SJCRH30 (cell line): ENCODE measurements around the gene ABCB9. TPM values are rescaled to one million over a fixed set of nuclear protein-coding genes. Genes with fewer than 3 reads are reported as not detected.
A peak's percentile ranks its signal among the peaks of the same experiment; 100 is the strongest.

Experiments used
- DNase-seq, 2 experiments: peaks; one replicate each; pipeline ENCODE4 v3.0.0-alpha.2; 2015 to 2020
- H3K27ac ChIP-seq: fragments of 250-450 bp; sonication (Bioruptor Pico); 2 replicates; pipeline ENCODE4 v1.5.1; 2020; ENCODE audit warnings: mild to moderate bottlenecking, moderate library complexity
- H3K27me3 ChIP-seq: fragments of 250-450 bp; sonication (Bioruptor Pico); 2 replicates; pipeline ENCODE4 v1.5.1; 2020; ENCODE audit warnings: mild to moderate bottlenecking, moderate library complexity
- H3K36me3 ChIP-seq: fragments of 250-450 bp; sonication (Bioruptor Pico); 2 replicates; pipeline ENCODE4 v1.5.1; 2020; ENCODE audit warnings: mild to moderate bottlenecking, moderate library complexity
- H3K4me1 ChIP-seq: fragments of 250-450 bp; sonication (Bioruptor Pico); 2 replicates; pipeline ENCODE4 v1.5.1; 2020; ENCODE audit warnings: mild to moderate bottlenecking, moderate library complexity
- H3K4me3 ChIP-seq: fragments of 250-450 bp; sonication (Bioruptor Pico); 2 replicates; pipeline ENCODE4 v1.5.1; 2020; ENCODE audit warnings: mild to moderate bottlenecking, moderate library complexity
- H3K9me3 ChIP-seq: fragments of 250-450 bp; sonication (Bioruptor Pico); replicated peaks from 2 replicates; pipeline ENCODE4 v1.5.1; 2020; ENCODE audit warnings: mild to moderate bottlenecking, moderate library complexity
- total RNA-seq: library from RNA; depleted of rRNA; stranded (reverse); fragments of >200 nt; shearing (Covaris generic); gene quantifications from 2 replicates; pipeline ENCODE4 v1.2.3, GENCODE V29; 2014

ABCB9 gene
- total RNA-seq, 1 experiment from 2014 or later: 7.1 TPM

DNA sequence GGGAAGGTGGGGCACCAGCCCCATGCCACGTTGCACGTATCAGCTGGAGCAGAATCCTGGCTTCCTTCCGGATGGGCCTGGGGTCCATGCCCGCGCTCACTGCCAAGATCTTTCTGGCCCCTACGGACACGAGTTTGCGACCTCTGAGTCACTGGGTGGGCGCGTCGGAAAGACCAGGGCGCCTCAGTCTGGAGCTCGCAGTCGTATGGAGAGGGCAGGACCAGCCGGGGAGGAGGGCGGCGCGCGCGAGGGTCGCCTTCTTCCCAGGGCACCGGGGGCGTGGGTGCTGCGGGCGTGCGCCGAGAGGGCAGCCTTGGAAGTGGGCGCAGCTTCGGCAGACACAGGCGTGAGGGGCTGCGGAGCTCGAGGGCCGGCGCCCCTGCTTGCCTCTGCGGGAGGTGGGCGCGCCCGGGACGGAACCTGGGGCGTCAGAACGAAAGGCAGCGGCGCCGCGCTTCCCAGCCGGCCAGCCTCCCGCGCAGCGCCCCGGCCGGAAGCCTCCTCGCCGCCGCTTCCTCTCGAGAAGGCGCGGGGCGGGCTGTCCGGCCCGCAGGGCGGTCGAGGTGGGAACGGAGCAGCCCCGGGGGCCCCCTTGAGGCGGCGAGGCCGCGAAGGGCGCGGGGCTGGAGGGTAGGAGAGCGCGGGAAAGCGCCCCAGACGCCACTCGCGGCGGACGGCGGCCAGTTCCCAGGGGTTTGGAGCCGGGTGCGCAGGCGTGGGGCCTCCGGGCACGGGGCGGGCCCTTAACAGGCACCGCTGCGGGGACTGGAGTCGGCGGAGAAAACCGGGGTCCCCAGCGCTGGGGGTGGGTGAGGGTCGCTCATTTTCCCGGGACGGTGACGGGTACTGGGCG lies 14.1 kb upstream of the ABCB9 start, which contains the start of gene ARL6IP4:
TSS of gene ARL6IP4 (plus strand) at position 499 of the 853 bp plus-strand sequence. CDS start 459 bp downstream, outside the sequence.
- Histone ChIP-seq H3K27ac (peak within 1 kb of the TSS; percentile 78), H3K4me1 (peaks cover 4% of the 10 kb centered on the region; the same call in 1 of the 2 replicates), H3K9me3 (no peaks in the 10 kb centered on the region), H3K27me3 (no peaks in the 10 kb centered on the region), H3K4me3 (peak within 1 kb of the TSS; percentile 98), H3K36me3 (no peaks in the 10 kb centered on the region)
- DNase-seq: peak; percentile 63 to 73

DNA sequence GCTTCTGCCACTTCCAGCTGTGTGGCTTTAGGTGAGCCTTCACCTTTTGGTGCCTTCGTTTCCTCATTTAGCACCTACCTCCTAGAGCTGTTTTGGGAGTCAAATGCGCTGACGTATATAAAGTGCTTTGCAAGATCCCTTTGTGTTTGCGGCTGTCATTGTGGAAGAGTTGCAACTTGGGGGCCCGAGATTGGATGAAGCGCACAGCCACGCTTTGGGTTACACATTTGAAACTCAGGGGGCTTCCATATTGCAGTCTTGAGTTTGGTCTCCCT lies 13.6 kb upstream of the ABCB9 start:
- peak overlapping the region; percentile 98 for H3K4me3 ChIP-seq
- peak overlapping the region; percentile 78; the same call in 1 of the 2 replicates for H3K27ac ChIP-seq
- no peak for DNase-seq
- no peaks in the 10 kb centered on the region for H3K9me3 ChIP-seq
- H3K36me3 ChIP-seq: no peaks in the 10 kb centered on the region
- peaks cover 4% of the 10 kb centered on the region; the same call in 1 of the 2 replicates for H3K4me1 ChIP-seq
- no peaks in the 10 kb centered on the region for H3K27me3 ChIP-seq

DNA sequence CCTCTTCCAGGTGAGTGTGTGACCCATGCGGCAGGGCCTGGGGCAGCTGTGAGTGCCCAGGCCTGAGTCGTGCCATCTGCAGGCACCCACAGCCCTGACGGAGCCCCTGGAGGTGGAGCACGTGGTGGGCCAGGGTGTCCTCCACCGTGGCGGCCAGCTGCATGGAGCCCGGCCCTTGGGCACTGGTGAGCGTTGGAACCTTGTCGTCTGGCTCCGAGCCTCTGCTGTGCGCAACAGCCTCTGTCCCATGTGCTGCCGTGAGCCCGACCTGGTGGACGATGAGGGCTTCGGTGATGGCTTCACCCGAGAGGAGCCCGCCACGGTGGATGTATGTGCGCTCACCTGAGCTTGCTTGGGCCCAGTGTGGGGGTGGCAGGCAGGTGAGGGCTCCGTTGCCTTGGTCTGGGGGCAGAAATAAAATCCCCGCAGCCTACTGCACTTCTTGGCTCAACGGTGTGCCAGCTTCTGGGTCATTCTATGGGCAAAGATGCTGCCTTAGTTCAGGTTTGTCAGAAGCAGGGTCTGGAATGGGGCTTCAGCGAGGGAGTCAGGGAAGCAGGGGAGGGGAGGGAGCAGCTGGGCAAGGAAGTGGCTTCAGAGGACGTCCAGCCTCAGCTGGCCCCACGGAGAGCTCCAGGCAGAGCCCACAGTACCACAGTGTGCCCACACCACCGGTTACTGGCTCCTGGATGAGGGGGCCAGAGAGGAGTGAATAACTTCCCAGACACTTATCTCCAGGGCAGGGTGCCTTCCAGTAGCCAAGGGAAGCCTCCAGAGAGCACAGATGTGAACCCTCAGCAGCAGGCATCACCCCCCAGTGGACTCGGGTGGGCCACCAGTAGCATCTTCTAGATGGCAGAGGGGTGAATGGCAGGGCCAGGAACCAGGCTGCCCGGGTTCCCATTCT lies 13.0 kb upstream of the ABCB9 start:
- H3K27ac ChIP-seq: no peak overlapping the region; the same call in 1 of the 2 replicates
- no peaks in the 10 kb centered on the region for H3K36me3 ChIP-seq
- peak overlapping the region; percentile 98 for H3K4me3 ChIP-seq
- DNase-seq: no peak
- H3K27me3 ChIP-seq: no peaks in the 10 kb centered on the region
- no peaks in the 10 kb centered on the region for H3K9me3 ChIP-seq
- H3K4me1 ChIP-seq: peaks cover 4% of the 10 kb centered on the region; the same call in 1 of the 2 replicates

DNA sequence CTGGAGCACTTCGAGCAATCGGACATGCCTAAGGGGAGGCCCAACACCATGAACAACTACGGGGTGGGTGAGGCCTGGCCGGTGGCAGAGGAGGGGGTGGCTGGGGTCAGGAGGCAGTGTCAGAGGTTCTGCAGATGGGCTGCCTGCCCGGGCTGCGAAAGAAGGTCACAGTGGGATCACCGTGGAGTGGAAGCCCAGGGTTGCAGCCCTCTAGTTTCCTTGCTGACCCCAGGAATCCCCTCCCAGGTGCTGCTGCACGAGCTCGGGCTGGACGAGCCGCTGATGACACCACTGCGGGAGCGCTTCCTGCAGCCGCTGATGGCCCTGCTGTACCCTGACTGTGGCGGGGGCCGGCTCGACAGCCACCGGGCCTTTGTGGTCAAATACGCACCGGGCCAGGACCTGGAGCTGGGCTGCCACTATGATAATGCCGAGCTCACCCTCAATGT lies 12.3 kb upstream of the ABCB9 start:
- no peaks in the 10 kb centered on the region for H3K36me3 ChIP-seq
- no peaks in the 10 kb centered on the region for H3K27me3 ChIP-seq
- H3K4me1 ChIP-seq: peaks cover 4% of the 10 kb centered on the region; the same call in 1 of the 2 replicates
- H3K4me3 ChIP-seq: no peak overlapping the region
- H3K9me3 ChIP-seq: no peaks in the 10 kb centered on the region
- H3K27ac ChIP-seq: no peak overlapping the region
- DNase-seq: no peak

DNA sequence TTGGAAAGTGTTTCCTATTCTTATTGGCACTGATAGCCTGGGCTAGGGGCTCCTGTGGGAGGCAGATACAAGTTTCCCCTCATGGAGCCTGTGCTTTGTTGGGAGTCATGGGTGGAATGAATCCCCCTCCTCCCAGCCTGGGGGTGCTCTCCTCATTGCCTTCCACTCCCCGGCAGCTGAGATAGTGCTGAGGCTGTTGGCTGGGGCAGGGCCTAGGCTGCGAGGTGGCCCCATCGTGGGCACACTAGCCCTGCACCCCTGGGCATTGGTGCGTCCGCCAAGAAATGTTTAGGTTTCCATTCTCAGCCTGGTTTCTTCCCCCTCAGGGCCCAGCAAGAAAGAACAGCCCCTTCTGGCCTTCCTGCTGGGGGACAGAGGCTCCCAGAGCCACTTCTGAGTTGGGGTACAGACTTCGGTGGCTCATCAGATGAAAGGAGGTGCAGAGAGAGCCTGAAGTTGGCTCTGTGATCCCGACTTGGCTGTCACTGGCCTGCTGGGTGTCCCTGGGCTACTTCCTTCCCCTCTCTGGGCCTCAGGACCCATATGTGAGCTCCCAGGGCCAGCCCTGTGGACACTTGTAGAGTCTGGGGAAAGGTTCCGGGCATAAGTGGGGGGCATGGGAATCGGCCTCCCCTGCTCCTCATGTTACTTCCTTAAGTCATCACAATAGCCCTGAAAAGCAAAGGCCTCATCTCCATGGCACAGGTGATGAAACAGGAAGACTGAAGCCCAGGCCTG lies 11.6 kb upstream of the ABCB9 start:
- DNase-seq: no peak
- no peak overlapping the region for H3K27ac ChIP-seq
- no peaks in the 10 kb centered on the region for H3K9me3 ChIP-seq
- H3K4me3 ChIP-seq: no peak overlapping the region
- H3K36me3 ChIP-seq: no peaks in the 10 kb centered on the region
- no peaks in the 10 kb centered on the region for H3K27me3 ChIP-seq
- H3K4me1 ChIP-seq: peaks cover 4% of the 10 kb centered on the region; the same call in 1 of the 2 replicates

GRCh38 chr12:122977153-122977552 lies 10.9 kb upstream of the ABCB9 start:
- Histone ChIP-seq H3K9me3 (no peaks in the 10 kb centered on the region), H3K36me3 (no peaks in the 10 kb centered on the region), H3K4me3 (no peak overlapping the region), H3K27ac (no peak overlapping the region), H3K27me3 (no peaks in the 10 kb centered on the region), H3K4me1 (peaks cover 4% of the 10 kb centered on the region; the same call in 1 of the 2 replicates)
- no peak for DNase-seq

GRCh38 chr12:122976648-122976975 lies 10.3 kb upstream of the ABCB9 start:
- H3K9me3 ChIP-seq: no peaks in the 10 kb centered on the region
- peaks cover 2% of the 10 kb centered on the region; the same call in 1 of the 2 replicates for H3K4me1 ChIP-seq
- H3K4me3 ChIP-seq: no peak overlapping the region
- H3K27ac ChIP-seq: no peak overlapping the region
- H3K36me3 ChIP-seq: no peaks in the 10 kb centered on the region
- H3K27me3 ChIP-seq: no peaks in the 10 kb centered on the region
- DNase-seq: no peak

DNA sequence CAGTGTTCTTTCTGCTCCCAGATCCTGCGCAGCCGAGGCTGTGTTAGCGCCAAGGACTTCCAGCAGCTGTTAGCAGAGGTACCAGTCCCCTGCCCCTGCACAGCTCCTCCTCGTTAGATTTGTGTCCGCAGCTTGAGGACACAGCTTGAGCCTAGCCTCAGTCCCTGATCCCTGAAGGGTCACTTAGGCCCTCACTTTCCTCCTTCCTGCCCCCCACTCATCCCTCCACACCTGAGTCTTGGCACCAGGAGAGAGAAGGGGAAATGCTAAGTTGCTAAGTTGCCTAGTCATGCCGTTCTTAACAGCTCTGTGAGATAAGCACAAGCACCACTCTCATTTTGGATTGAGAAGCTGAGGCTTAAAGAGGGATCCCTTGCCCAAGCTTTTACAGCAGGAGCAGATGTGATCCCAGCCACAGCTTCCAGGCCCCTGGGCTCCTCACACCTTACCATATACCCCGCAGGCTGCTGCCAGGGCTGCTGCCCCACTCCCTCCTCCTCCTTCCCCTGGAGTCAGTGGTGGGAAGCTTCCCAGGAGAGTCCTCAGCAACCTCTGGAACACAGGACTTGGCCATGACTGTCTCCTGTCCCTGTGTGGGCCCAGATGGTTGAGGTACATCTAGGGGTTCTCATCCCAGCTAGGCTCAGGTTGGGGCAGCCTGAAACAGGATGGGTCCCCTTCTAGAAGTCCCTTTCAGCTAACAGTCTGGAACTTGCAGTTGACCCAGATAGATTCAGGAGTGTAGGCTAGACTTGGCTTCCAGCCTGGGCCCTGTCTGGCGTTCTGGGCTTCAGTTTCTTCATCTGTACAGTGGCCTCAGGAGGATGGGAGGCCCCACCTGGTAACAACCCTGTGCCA lies 9.8 kb upstream of the ABCB9 start:
- H3K36me3 ChIP-seq: no peaks in the 10 kb centered on the region
- no peaks in the 10 kb centered on the region for H3K4me1 ChIP-seq
- H3K27me3 ChIP-seq: no peaks in the 10 kb centered on the region
- DNase-seq: peak in 1 of 2 experiments; percentile 38
- H3K4me3 ChIP-seq: peak overlapping the region; percentile 83
- peak overlapping the region; percentile 89 for H3K27ac ChIP-seq
- no peaks in the 10 kb centered on the region for H3K9me3 ChIP-seq

DNA sequence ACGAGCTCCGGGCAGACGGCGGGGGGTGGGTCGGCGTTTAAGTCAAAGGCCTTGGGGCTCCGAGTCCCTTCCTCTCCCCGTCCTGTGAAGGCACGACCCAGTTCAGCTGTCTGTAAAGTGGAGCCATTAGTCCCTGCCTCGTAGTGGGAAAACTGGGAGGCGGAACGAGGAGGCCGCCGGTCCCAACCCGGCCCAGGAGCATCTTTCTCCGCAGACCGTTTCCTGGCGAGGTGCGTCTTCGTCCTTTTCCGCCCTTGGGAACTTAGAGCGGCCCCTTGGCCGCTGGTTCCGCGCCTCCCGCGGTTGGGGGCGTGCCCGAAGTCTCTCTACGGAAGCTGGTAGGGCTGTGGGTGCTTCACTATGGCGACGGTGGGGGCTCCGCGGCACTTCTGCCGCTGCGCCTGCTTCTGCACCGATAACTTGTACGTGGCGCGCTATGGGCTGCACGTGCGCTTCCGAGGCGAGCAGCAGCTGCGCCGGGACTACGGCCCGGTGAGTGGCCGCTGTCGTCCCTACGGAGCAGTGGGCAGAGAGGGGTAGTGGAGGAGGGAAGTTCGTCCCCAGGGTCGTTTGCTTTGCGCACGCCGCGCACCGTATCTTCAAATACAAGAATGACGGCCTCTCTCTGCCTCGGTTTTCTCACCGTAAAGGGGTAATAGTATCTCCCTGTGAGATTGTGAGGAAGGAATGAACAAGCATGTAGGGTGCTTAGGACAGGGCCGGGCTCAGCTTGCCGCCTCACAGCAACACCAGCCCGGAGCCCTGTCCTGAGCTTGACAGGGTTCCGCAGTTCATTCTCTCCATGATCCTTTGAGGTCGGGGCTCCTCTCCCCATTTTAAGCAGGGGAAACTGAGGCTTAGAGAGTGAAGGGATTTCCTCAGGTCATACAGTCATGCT lies 8.9 kb upstream of the ABCB9 start, which contains the start of gene OGFOD2:
TSS of gene OGFOD2 (plus strand) at position 353 of the 898 bp plus-strand sequence. CDS start at position 361, 8 bp downstream.
- Histone ChIP-seq H3K9me3 (no peaks in the 10 kb centered on the region), H3K4me3 (peak within 1 kb of the TSS; percentile 83), H3K27me3 (no peaks in the 10 kb centered on the region), H3K36me3 (no peaks in the 10 kb centered on the region), H3K27ac (peak within 1 kb of the TSS; percentile 89), H3K4me1 (no peaks in the 10 kb centered on the region)
- peak; percentile 89 to 91 for DNase-seq

- Histone ChIP-seq H3K4me1 (no peaks in the 10 kb centered on the region), H3K4me3 (peak overlapping the region; percentile 83), H3K36me3 (no peaks in the 10 kb centered on the region), H3K27me3 (no peaks in the 10 kb centered on the region), H3K9me3 (no peaks in the 10 kb centered on the region), H3K27ac (peak overlapping the region; percentile 89)
- DNase-seq: peak; percentile 97 to 98
These were observed 8.1 kb upstream of the ABCB9 start for GRCh38 chr12:122974274-122974891.

DNA sequence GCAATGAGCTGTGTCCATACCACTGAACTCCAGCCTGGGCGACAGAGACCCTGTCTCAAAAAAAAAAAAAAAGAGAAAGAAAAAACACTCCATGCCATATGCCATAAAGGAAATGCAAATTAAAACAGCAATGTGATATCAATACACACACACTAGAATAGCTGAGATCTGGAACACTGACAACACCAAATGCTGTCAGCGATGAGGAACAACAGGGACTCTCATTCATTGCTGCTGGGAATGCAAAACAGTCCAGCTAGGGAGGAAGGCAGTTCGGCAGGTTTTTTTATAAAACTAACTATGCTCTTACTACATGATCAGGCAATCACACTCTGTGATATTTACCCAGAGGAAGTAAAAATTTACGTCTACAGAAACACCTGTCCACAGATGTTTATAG lies 3.4 kb upstream of the ABCB9 start:
- DNase-seq: no peak
- H3K27ac ChIP-seq: no peak overlapping the region
- no peaks in the 10 kb centered on the region for H3K27me3 ChIP-seq
- no peak overlapping the region for H3K4me3 ChIP-seq
- H3K9me3 ChIP-seq: no peaks in the 10 kb centered on the region
- H3K36me3 ChIP-seq: no peaks in the 10 kb centered on the region
- H3K4me1 ChIP-seq: peaks cover 7% of the 10 kb centered on the region

GRCh38 chr12:122968104-122968503 lies 1.8 kb upstream of the ABCB9 start:
- no peaks in the 10 kb centered on the region for H3K27me3 ChIP-seq
- no peaks in the 10 kb centered on the region for H3K36me3 ChIP-seq
- H3K27ac ChIP-seq: no peak overlapping the region
- H3K4me1 ChIP-seq: peaks cover 19% of the 10 kb centered on the region
- no peak overlapping the region for H3K4me3 ChIP-seq
- no peaks in the 10 kb centered on the region for H3K9me3 ChIP-seq
- DNase-seq: no peak
